SK-N-SH (cell line): Measurements from ENCODE around the gene CPTP. TPM values are rescaled to one million over a fixed set of nuclear protein-coding genes. Genes with fewer than 3 reads are reported as not detected.

Experiments used
- CTCF ChIA-PET: fragments of 300-600, 350-600 bp; formaldehyde crosslinking; extraction: SDS; loops from one replicate; lab custom pipeline; 2021; lab: Yijun Ruan, JAX
- POLR2A ChIA-PET: fragments of 350-600 bp; sonication (Branson Sonifier 250); formaldehyde crosslinking; extraction: SDS; loops from one replicate; lab custom pipeline; 2020; ENCODE audit warnings: antibody characterized with exemption, inconsistent platforms; lab: Yijun Ruan, JAX
- DNase-seq: peaks from one replicate; pipeline ENCODE4 v3.0.0; 2012
- H2AFZ ChIP-seq: fragments of 200-600 bp; sonication (generic); 2 replicates; pipeline ENCODE4 v1.8.1; 2016; ENCODE audit warnings: antibody characterized with exemption, mild to moderate bottlenecking, low read depth
- H3F3A ChIP-seq: fragments of 200-600 bp; sonication (generic); replicated peaks from 2 replicates; pipeline ENCODE3; 2016; ENCODE audit warnings: antibody characterized with exemption, mild to moderate bottlenecking; ENCODE audit not compliant: insufficient read depth
- H3K27ac ChIP-seq, 2 experiments: fragments of 200-500 bp in 1 of 2; fragments of 200-600 bp in 1 of 2; sonication (Bioruptor generic) in 1 of 2; sonication (generic), shearing (Covaris generic) in 1 of 2; 2 replicates each; pipeline versions ENCODE4 v1.5.1 to v1.6.1; 2014 to 2016; ENCODE audit warnings: low read depth in 2 of 2, inconsistent platforms in 1 of 2, low read length in 1 of 2, mild to moderate bottlenecking in 1 of 2, mixed read lengths in 1 of 2
- H3K27me3 ChIP-seq: fragments of 200-600 bp; sonication (generic), shearing (Covaris generic); 2 replicates; pipeline ENCODE4 v1.6.1; 2016; ENCODE audit warnings: mixed run types; ENCODE audit not compliant: insufficient read depth
- H3K36me3 ChIP-seq, 2 experiments: fragments of 200-500 bp in 1 of 2; fragments of 200-600 bp in 1 of 2; sonication (Bioruptor generic) in 1 of 2; sonication (generic) in 1 of 2; replicated peaks in 1 of 2; 2 replicates each; pipeline versions ENCODE3 to v1.5.1; 2014 to 2016; ENCODE audit warnings: low read length in 1 of 2, mild to moderate bottlenecking in 1 of 2; ENCODE audit not compliant: insufficient read depth in 2 of 2, control insufficient read depth in 1 of 2
- H3K4me1 ChIP-seq, 2 experiments: fragments of 200-500 bp in 1 of 2; fragments of 200-600 bp in 1 of 2; sonication (Bioruptor generic) in 1 of 2; sonication (generic), shearing (Covaris generic) in 1 of 2; 2 replicates each; pipeline versions ENCODE4 v1.5.1 to v1.6.1; 2014 to 2016; ENCODE audit warnings: low read depth in 1 of 2, low read length in 1 of 2, mixed run types in 1 of 2; ENCODE audit not compliant: insufficient read depth in 2 of 2, control insufficient read depth in 1 of 2
- H3K4me2 ChIP-seq: fragments of 200-600 bp; sonication (generic), shearing (Covaris generic); 2 replicates; pipeline ENCODE4 v1.6.1; 2017; ENCODE audit warnings: mixed run types
- H3K4me3 ChIP-seq, 2 experiments: fragments of 200-500 bp in 1 of 2; fragments of 200-600 bp in 1 of 2; sonication (Bioruptor generic) in 1 of 2; sonication (generic), shearing (Covaris generic) in 1 of 2; 2 replicates each; pipeline versions ENCODE4 v1.5.1 to v1.8.1; 2014 to 2016; ENCODE audit warnings: low read depth in 2 of 2, inconsistent platforms in 1 of 2, low read length in 1 of 2, mild to moderate bottlenecking in 1 of 2, mixed read lengths in 1 of 2, moderate library complexity in 1 of 2
- H3K79me2 ChIP-seq: fragments of 200-600 bp; sonication (generic); 2 replicates; pipeline ENCODE4 v1.8.1; 2017; ENCODE audit warnings: mild to moderate bottlenecking; ENCODE audit not compliant: insufficient read depth
- H3K9ac ChIP-seq: fragments of 200-600 bp; sonication (generic); 2 replicates; pipeline ENCODE4 v1.6.1; 2017; ENCODE audit warnings: mixed run types
- H3K9me2 ChIP-seq: fragments of 200-600 bp; sonication (generic); 2 replicates; pipeline ENCODE4 v1.6.1; 2017; ENCODE audit warnings: mixed run types
- H3K9me3 ChIP-seq: fragments of 200-600 bp; sonication (generic); 2 replicates; pipeline ENCODE4 v1.6.1; 2017; ENCODE audit warnings: mixed run types, mild to moderate bottlenecking, moderate library complexity
- H4K20me1 ChIP-seq: fragments of 200-600 bp; sonication (generic); 2 replicates; pipeline ENCODE4 v1.6.1; 2017; ENCODE audit warnings: mild to moderate bottlenecking, mixed run types; ENCODE audit not compliant: insufficient read depth
- ELF1 ChIP-seq: IDR thresholded peaks from 2 replicates; pipeline ENCODE4 v1.4.0; 2012
- EP300 ChIP-seq, 2 experiments: IDR thresholded peaks; 2 replicates each; pipeline versions ENCODE4 v1.4.0 to v1.6.1; 2012; ENCODE audit warnings: borderline replicate concordance in 1 of 2, low read depth in 1 of 2, low read length in 1 of 2
- EZH2phosphoT487 ChIP-seq: fragments of 200-600 bp; sonication (generic); IDR thresholded peaks from 2 replicates; pipeline ENCODE4 v1.6.1; 2017; ENCODE audit warnings: low read depth, mixed run types, mild to moderate bottlenecking, antibody characterized with exemption, moderate library complexity, borderline replicate concordance
- FOXJ3 ChIP-seq: sonication (generic); formaldehyde crosslinking; IDR thresholded peaks from 2 replicates; pipeline ENCODE4 v1.5.1; 2020; ENCODE audit warnings: mild to moderate bottlenecking, missing genetic modification reagents
- GATA2 ChIP-seq: sonication (generic); formaldehyde crosslinking; IDR thresholded peaks from 2 replicates; pipeline ENCODE4 v1.5.0; 2020; ENCODE audit warnings: mild to moderate bottlenecking, missing genetic modification reagents
- IRF3 ChIP-seq: fragments of 150-350 bp; IDR thresholded peaks from 2 replicates; pipeline ENCODE4 v1.6.1; 2016; ENCODE audit warnings: mild to moderate bottlenecking, low read depth, low read length
- MXI1 ChIP-seq: IDR thresholded peaks from 2 replicates; pipeline ENCODE4 v1.6.1; 2012; ENCODE audit warnings: mild to moderate bottlenecking, low read depth, low read length, improper control_type of control experiment
- SIN3A ChIP-seq: IDR thresholded peaks from 2 replicates; pipeline ENCODE4 v1.6.1; 2012; ENCODE audit warnings: low read depth, mild to moderate bottlenecking, low read length, moderate library complexity, borderline replicate concordance
- WGBS: methylation state at CpG from one replicate; pipeline ENCODE4 v1.1.6; 2017; ENCODE audit warnings: low lambda C conversion rate; 5-methylcytosine and 5-hydroxymethylcytosine counted together
- polyA plus RNA-seq, 3 experiments: library from polyadenylated mRNA; depleted of rRNA; stranded (reverse); fragments of >200 nt; gene quantifications; 2 replicates each; pipeline ENCODE4 v1.2.3, GENCODE V29; 2012
- TF ChIP-seq, protein P1 (sequence below): IDR thresholded peaks from 2 replicates; pipeline ENCODE4 v1.4.0; 2012; ENCODE audit warnings: low read depth, borderline replicate concordance

The CPTP gene
- polyA plus RNA-seq, 1 of the 3 experiments (the other 2 are of a cell fraction): 13.4 TPM

- H3K36me3 ChIP-seq: peaks cover 0 to 8% of the 10 kb centered on the region in 2 experiments
- CTCF ChIA-PET: interaction anchor here (1.0 to 5.9 kb wide), 14 partner anchors 10 to 130 kb away, joined by 3 to 48 read pairs (median 7); partner anchors contain the start of genes DVL1 and MXRA8
- no peaks in the 10 kb centered on the region for H3K9me2 ChIP-seq
- no peaks in the 10 kb centered on the region for H3K27me3 ChIP-seq
- H3K79me2 ChIP-seq: peaks cover 36% of the 10 kb centered on the region
- no peak overlapping the region for H3K9ac ChIP-seq
- peak overlapping the region; percentile 86; the same call in 1 of the 2 replicates for H3K4me2 ChIP-seq
- no peaks in the 10 kb centered on the region for H4K20me1 ChIP-seq
- H2AFZ ChIP-seq: no peak overlapping the region
- WGBS: 47% methylated on average over 8 of the region's 26 CpGs
- H3K9me3 ChIP-seq: no peaks in the 10 kb centered on the region
- POLR2A ChIA-PET: no interaction called here
- no peak overlapping the region for H3K27ac ChIP-seq
- H3K4me1 ChIP-seq: peaks cover 0 to 29% of the 10 kb centered on the region in 2 experiments; a peak in 1 of 4 replicates
- H3K4me3 ChIP-seq: peak overlapping the region in 1 of 2 experiments; percentile 96; a peak in 3 of 4 replicates
- no peak for TF ChIP-seq EZH2phosphoT487
- no peak for TF ChIP-seq EP300 (IDR thresholded peaks at IDR 0.05; ENCODE audit: borderline replicate concordance in 1 of 2, low read depth in 1 of 2, low read length in 1 of 2)
- no peak for TF ChIP-seq FOXJ3 (CRISPR knock-in tag)
- TF ChIP-seq GATA2 (CRISPR knock-in tag): no peak
- TF ChIP-seq, all 33 proteins: peak for 0
- peaks cover 13% of the 10 kb centered on the region for H3F3A ChIP-seq
- no peak for DNase-seq
Observed at GRCh38 chr1:1373051-1373814, 48.6 kb downstream of the CPTP start.

- H3K27ac ChIP-seq: peak overlapping the region in 1 of 2 experiments; percentile 90; a peak in 2 of 4 replicates
- no peak overlapping the region for H2AFZ ChIP-seq
- peak overlapping the region; percentile 89 for H3K9ac ChIP-seq
- TF ChIP-seq SIN3A (no peak), ELF1 (no peak), MXI1 (no peak), IRF3 (no peak)
- TF ChIP-seq, protein P1, sequence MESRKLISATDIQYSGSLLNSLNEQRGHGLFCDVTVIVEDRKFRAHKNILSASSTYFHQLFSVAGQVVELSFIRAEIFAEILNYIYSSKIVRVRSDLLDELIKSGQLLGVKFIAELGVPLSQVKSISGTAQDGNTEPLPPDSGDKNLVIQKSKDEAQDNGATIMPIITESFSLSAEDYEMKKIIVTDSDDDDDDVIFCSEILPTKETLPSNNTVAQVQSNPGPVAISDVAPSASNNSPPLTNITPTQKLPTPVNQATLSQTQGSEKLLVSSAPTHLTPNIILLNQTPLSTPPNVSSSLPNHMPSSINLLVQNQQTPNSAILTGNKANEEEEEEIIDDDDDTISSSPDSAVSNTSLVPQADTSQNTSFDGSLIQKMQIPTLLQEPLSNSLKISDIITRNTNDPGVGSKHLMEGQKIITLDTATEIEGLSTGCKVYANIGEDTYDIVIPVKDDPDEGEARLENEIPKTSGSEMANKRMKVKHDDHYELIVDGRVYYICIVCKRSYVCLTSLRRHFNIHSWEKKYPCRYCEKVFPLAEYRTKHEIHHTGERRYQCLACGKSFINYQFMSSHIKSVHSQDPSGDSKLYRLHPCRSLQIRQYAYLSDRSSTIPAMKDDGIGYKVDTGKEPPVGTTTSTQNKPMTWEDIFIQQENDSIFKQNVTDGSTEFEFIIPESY: no peak
- H3K9me3 ChIP-seq: no peaks in the 10 kb centered on the region
- WGBS: 66% methylated on average over 25 of the region's 52 CpGs
- H3K4me2 ChIP-seq: peak overlapping the region; percentile 86
- no peaks in the 10 kb centered on the region for H3K9me2 ChIP-seq
- H3K4me1 ChIP-seq: peaks cover 0 to 29% of the 10 kb centered on the region in 2 experiments; a peak in 1 of 4 replicates
- peaks cover 13% of the 10 kb centered on the region for H3F3A ChIP-seq
- ChIA-PET POLR2A (interaction anchor here (0.7 to 1.8 kb wide), 3 partner anchors 33 to 159 kb away, joined by 3 to 18 read pairs (median 4); partner anchors contain the start of gene MRPL20), CTCF (interaction anchor here (0.6 to 5.9 kb wide), 8 partner anchors 19 to 342 kb away, joined by 3 to 34 read pairs (median 6); partner anchors contain the start of gene DVL1)
- no peaks in the 10 kb centered on the region for H3K27me3 ChIP-seq
- H3K4me3 ChIP-seq: peak overlapping the region; percentile 77 to 96
- no peaks in the 10 kb centered on the region for H4K20me1 ChIP-seq
- no peak for DNase-seq
- peaks cover 36% of the 10 kb centered on the region for H3K79me2 ChIP-seq
- peaks cover 0 to 8% of the 10 kb centered on the region in 2 experiments for H3K36me3 ChIP-seq
Observed at GRCh38 chr1:1373815-1374588, 49.4 kb downstream of the CPTP start.
